PC-9 (cell line): Measurements from ENCODE around the gene PSTK. TPM values are rescaled to one million over a fixed set of nuclear protein-coding genes. Genes with fewer than 3 reads are reported as not detected.

Experiments used
- BruUV-seq: library from RNA; stranded (reverse); fragments of 400-500 nt; replicated peaks from 2 replicates; lab custom pipeline; 2021; lab: Mats Ljungman, UMichigan
- CTCF ChIA-PET: fragments of 300-600 bp; sonication (Branson Sonifier 250); formaldehyde crosslinking; loops from one replicate; lab custom pipeline; 2022; ENCODE audit warnings: antibody characterized with exemption; lab: Charles Lee
- POLR2A ChIA-PET: fragments of 300-600 bp; sonication (Branson Sonifier 250); formaldehyde crosslinking; loops from one replicate; lab custom pipeline; 2022; ENCODE audit warnings: antibody characterized with exemption; ENCODE audit not compliant: unreplicated experiment; lab: Charles Lee
- DNase-seq, 2 experiments: peaks; one replicate each; pipeline versions ENCODE4 v3.0.0 to v3.0.0-alpha.2; 2015 to 2022; ENCODE audit warnings: mixed read lengths in 1 of 2
- H2AFZ ChIP-seq: fragments of 200-600 bp; sonication (generic); 2 replicates; pipeline ENCODE4 v1.8.1; 2017; ENCODE audit warnings: antibody characterized with exemption
- H3F3A ChIP-seq: fragments of 200-600 bp; sonication (generic); 2 replicates; pipeline ENCODE4 v1.8.1; 2017; ENCODE audit warnings: antibody characterized with exemption, mild to moderate bottlenecking, low read depth; ENCODE audit not compliant: insufficient read depth
- H3K27ac ChIP-seq: fragments of 200-600 bp; sonication (generic); 2 replicates; pipeline ENCODE4 v1.6.1; 2016; ENCODE audit warnings: mixed run types
- H3K27me3 ChIP-seq: fragments of 200-600 bp; sonication (generic); 2 replicates; pipeline ENCODE4 v1.6.1; 2016; ENCODE audit warnings: low read depth, mixed run types; ENCODE audit not compliant: insufficient read depth
- H3K36me3 ChIP-seq: fragments of 200-600 bp; sonication (generic); 2 replicates; pipeline ENCODE4 v1.6.1; 2016; ENCODE audit warnings: low read depth, mixed run types
- H3K4me1 ChIP-seq: fragments of 200-600 bp; sonication (generic); replicated peaks from 2 replicates; pipeline ENCODE4 v1.6.1; 2016; ENCODE audit warnings: mixed run types; ENCODE audit not compliant: insufficient read depth
- H3K4me2 ChIP-seq: fragments of 200-600 bp; sonication (generic); 2 replicates; pipeline ENCODE4 v1.6.1; 2017; ENCODE audit warnings: mixed run types
- H3K4me3 ChIP-seq: fragments of 200-600 bp; sonication (generic); 2 replicates; pipeline ENCODE4 v1.6.1; 2016; ENCODE audit warnings: mixed run types
- H3K79me2 ChIP-seq: fragments of 200-600 bp; sonication (generic); 2 replicates; pipeline ENCODE4 v1.6.1; 2017; ENCODE audit warnings: low read depth, mixed run types
- H3K9me2 ChIP-seq: fragments of 200-600 bp; sonication (generic); 2 replicates; pipeline ENCODE4 v1.8.1; 2017; ENCODE audit warnings: mild to moderate bottlenecking; ENCODE audit not compliant: insufficient read depth
- H3K9me3 ChIP-seq: fragments of 200-600 bp; sonication (generic); 2 replicates; pipeline ENCODE4 v1.8.1; 2016; ENCODE audit warnings: low read depth; ENCODE audit not compliant: insufficient read depth
- H4K20me1 ChIP-seq: fragments of 200-600 bp; sonication (generic); 2 replicates; pipeline ENCODE4 v1.8.1; 2017; ENCODE audit not compliant: insufficient read depth
- CTCF ChIP-seq: fragments of 200-600 bp; sonication (generic); conservative IDR thresholded peaks from 2 replicates; pipeline ENCODE4 v1.6.1; 2017; ENCODE audit warnings: mixed run types, antibody characterized with exemption, mild to moderate bottlenecking, moderate library complexity
- EZH2 ChIP-seq: fragments of 200-600 bp; sonication (generic); IDR thresholded peaks from 2 replicates; pipeline ENCODE4 v1.8.0; 2017; ENCODE audit warnings: antibody characterized with exemption, low read depth
- intact Hi-C: fragments of 100-400 bp; cut with micrococcal nuclease; formaldehyde crosslinking; loops from one replicate; pipeline ENCODE4 v1.10.0; 2022; ENCODE audit not compliant: unreplicated experiment
- total RNA-seq: library from RNA; stranded (reverse); gene quantifications from 2 replicates; pipeline ENCODE4 v1.2.3, GENCODE V29; 2021

Gene PSTK
- total RNA-seq, 1 experiment from 2014 or later = 3.4 TPM

DNA sequence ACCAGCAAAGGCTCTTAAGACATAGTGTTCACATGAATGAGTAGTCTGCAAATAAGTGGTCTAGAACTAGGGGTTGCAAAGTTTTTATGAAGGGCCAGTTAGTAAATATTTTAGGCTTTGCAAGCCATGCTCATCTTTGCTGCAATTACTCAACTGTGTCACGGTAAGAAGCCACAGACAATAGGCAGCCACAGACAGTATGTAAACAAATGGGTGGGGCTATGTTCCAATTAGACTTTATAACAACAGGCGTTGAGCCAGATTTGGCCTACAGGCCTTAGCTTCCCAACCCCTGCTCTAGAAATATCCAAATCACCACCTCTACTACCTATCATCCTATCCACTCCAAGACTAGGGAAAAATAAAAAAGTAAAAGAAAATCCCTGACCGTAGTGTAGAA, 19.1 kb downstream of the PSTK start:
- ChIA-PET POLR2A (no interaction called here), CTCF (no interaction called here)
- Histone ChIP-seq H3K79me2 (peaks cover 20% of the 10 kb centered on the region; the same call in 1 of the 2 replicates), H4K20me1 (peaks cover 8% of the 10 kb centered on the region; the same call in 1 of the 2 replicates), H3K4me3 (no peak overlapping the region), H3K9me3 (no peaks in the 10 kb centered on the region), H3K27me3 (no peaks in the 10 kb centered on the region), H3K4me1 (no peaks in the 10 kb centered on the region), H3F3A (no peaks in the 10 kb centered on the region), H3K36me3 (no peaks in the 10 kb centered on the region), H3K9me2 (no peaks in the 10 kb centered on the region), H3K4me2 (no peak overlapping the region), H3K27ac (no peak overlapping the region), H2AFZ (no peak overlapping the region)
- TF ChIP-seq CTCF = no peak
- no peak for TF ChIP-seq EZH2
- DNase-seq = no peak
- intact Hi-C loops = no loop called here
- no TSS peak for BruUV-seq

GRCh38 chr10:123000155-123000554, 20.0 kb downstream of the PSTK start:
- no TSS peak for BruUV-seq
- CTCF ChIA-PET = no interaction called here

DNA sequence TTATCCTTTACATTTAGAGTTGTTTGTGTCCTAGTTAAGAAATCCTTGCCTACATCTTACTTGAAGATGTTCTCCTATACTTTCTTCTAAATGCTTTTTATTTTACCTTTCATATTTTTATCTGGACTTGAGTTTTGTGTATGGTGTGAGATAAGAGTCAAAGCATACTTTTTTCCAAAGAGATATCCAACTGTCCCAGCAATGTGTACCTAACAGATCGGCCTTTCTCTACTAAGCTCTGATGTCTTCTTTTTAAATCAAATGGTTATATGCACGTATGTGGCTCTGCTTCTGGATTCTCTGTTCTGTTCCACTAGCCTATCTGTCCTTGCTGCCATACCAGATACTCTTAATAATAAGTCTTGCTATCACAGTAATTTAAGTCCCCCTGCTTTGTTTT, 21.2 kb downstream of the PSTK start:
- H3F3A ChIP-seq = no peaks in the 10 kb centered on the region
- H4K20me1 ChIP-seq = peaks cover 8% of the 10 kb centered on the region; the same call in 1 of the 2 replicates
- no peaks in the 10 kb centered on the region for H3K36me3 ChIP-seq
- no TSS peak for BruUV-seq
- TF ChIP-seq CTCF = no peak
- no peak for TF ChIP-seq EZH2
- no peak overlapping the region for H3K27ac ChIP-seq
- H3K4me2 ChIP-seq = no peak overlapping the region
- ChIA-PET POLR2A (no interaction called here), CTCF (no interaction called here)
- no peak overlapping the region for H2AFZ ChIP-seq
- no peaks in the 10 kb centered on the region for H3K9me3 ChIP-seq
- H3K27me3 ChIP-seq = no peaks in the 10 kb centered on the region
- peaks cover 38% of the 10 kb centered on the region for H3K79me2 ChIP-seq
- intact Hi-C loops = loop anchor here (10.0 kb wide), 1 partner anchor 153 kb away; the partner anchor contains the start of gene BUB3
- H3K4me1 ChIP-seq = no peaks in the 10 kb centered on the region
- DNase-seq = no peak
- H3K4me3 ChIP-seq = no peak overlapping the region
- no peaks in the 10 kb centered on the region for H3K9me2 ChIP-seq

More at GRCh38 chr10:123000155-123000554, 20.0 kb downstream of the PSTK start:
- H3K4me3 ChIP-seq = no peak overlapping the region
- H3K79me2 ChIP-seq = peaks cover 26% of the 10 kb centered on the region
- POLR2A ChIA-PET = no interaction called here
- no peaks in the 10 kb centered on the region for H3K9me3 ChIP-seq
- TF ChIP-seq EZH2 = no peak
- TF ChIP-seq CTCF = no peak
- no peak overlapping the region for H3K4me2 ChIP-seq
- no peak for DNase-seq
- no peaks in the 10 kb centered on the region for H3K36me3 ChIP-seq
- no peak overlapping the region for H2AFZ ChIP-seq
- H3K9me2 ChIP-seq = no peaks in the 10 kb centered on the region
- H3K27me3 ChIP-seq = no peaks in the 10 kb centered on the region
- H3K4me1 ChIP-seq = no peaks in the 10 kb centered on the region
- intact Hi-C loops = loop anchor here (10.0 kb wide), 1 partner anchor 155 kb away; the partner anchor contains the start of gene BUB3
- H3F3A ChIP-seq = no peaks in the 10 kb centered on the region
- peaks cover 8% of the 10 kb centered on the region; the same call in 1 of the 2 replicates for H4K20me1 ChIP-seq
- H3K27ac ChIP-seq = no peak overlapping the region
